Lower leg skin (tissue), 4 donors: ENCODE data around the gene NKD1. TPM values are rescaled to one million over a fixed set of nuclear protein-coding genes. Genes with fewer than 3 reads are reported as not detected.

Experiments
- DNase-seq, 2 donors: peaks; one replicate each; pipeline ENCODE4 v3.0.0-alpha.2; 2019; ENCODE audit warnings: low spot score in 2 of 2
- H3K4me3 ChIP-seq: fragments of 200-600 bp; sonication (generic); 2 replicates; pipeline ENCODE4 v1.5.1; 2017; ENCODE audit warnings: mild to moderate bottlenecking, low read depth; ENCODE audit not compliant: poor library complexity, severe bottlenecking
- CTCF ChIP-seq, 3 donors: fragments of 450-650 bp; IDR thresholded peaks; one replicate each; pipeline ENCODE4 v1.5.1; 2016; ENCODE audit warnings: antibody characterized with exemption in 3 of 3, mild to moderate bottlenecking in 3 of 3, moderate library complexity in 2 of 3
- POLR2A ChIP-seq, 2 donors: fragments of 450-650 bp; IDR thresholded peaks; one replicate each; pipeline ENCODE4 v1.6.1; 2016 to 2017; ENCODE audit warnings: antibody characterized with exemption in 2 of 2, mild to moderate bottlenecking in 1 of 2, moderate library complexity in 1 of 2
- WGBS, 2 donors: methylation state at CpG; one replicate each; pipeline ENCODE4 v1.1.5; 2018; 5-methylcytosine and 5-hydroxymethylcytosine counted together
- intact Hi-C: fragments of 100-400 bp; cut with DNase I; formaldehyde crosslinking; loops from one replicate; pipeline ENCODE4 v1.15.0; 2023; ENCODE audit warnings: low total_unique reads
- total RNA-seq, 4 donors: library from RNA; depleted of rRNA; stranded (reverse); fragments of >200 nt; gene quantifications; one replicate each; pipeline ENCODE4 v1.1.0, GENCODE V29; 2016

Gene NKD1
- total RNA-seq, 4 donors from 2014 or later: 5.1 to 15.2 (median 7.2) TPM

- TF ChIP-seq CTCF (IDR thresholded peaks at IDR 0.05) (no peak), POLR2A (IDR thresholded peaks at IDR 0.05) (no peak)
- WGBS, 2 donors: 71 to 75% methylated on average over 11 of the region's 11 CpGs
- no peak for DNase-seq
- H3K4me3 ChIP-seq: no peak overlapping the region
- intact Hi-C loops: no loop called here
These were observed 72.7 kb downstream of the NKD1 start for GRCh38 chr16:50620646-50621451.

DNA sequence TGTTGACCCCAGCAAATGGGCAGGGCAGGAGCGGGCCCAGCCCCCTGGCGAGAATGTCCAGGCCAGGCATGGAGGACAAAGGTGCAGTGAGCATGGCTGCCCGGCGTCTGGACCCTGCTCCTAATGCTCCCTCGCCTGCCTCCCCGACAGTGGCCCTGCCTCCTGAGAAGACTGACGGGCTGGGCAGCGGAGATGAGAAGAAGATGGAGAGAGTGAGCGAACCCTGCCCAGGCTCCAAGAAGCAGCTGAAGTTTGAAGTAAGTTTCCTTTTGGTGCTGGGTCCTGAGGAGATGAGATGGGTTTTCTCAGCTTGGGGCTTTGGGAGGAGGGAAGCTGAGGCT, 73.2 kb downstream of the NKD1 start:
- no peak for DNase-seq
- TF ChIP-seq CTCF (IDR thresholded peaks at IDR 0.05) (no peak), POLR2A (IDR thresholded peaks at IDR 0.05) (no peak)
- intact Hi-C loops: no loop called here
- 93 to 99% methylated on average over 9 of the region's 9 CpGs for WGBS, 2 donors
- no peak overlapping the region for H3K4me3 ChIP-seq

DNA sequence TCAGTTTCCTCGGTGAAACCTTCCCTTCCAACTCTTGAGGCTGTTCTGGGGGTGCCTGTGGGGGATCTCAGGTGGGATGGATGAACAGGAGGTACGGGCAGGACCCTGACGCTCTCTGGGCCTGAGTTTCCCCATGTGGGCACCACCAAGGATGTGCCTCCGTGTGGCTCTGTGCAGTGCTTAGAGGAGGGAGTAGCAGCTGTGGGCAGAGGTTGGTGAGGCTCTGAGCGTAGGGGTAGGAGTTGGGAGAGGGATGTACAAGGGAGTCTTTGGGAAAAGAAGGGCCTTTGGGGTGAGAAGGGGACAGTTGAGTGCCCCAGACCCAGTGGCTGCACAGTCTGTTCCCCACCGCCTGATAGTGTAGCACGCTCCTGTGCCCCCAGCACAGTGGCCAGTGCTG, 73.8 kb downstream of the NKD1 start:
- TF ChIP-seq CTCF (IDR thresholded peaks at IDR 0.05) (no peak), POLR2A (IDR thresholded peaks at IDR 0.05) (no peak)
- DNase-seq: no peak
- WGBS, 2 donors: 94% methylated on average over 7 of the region's 7 CpGs
- intact Hi-C loops: no loop called here
- H3K4me3 ChIP-seq: no peak overlapping the region

DNA sequence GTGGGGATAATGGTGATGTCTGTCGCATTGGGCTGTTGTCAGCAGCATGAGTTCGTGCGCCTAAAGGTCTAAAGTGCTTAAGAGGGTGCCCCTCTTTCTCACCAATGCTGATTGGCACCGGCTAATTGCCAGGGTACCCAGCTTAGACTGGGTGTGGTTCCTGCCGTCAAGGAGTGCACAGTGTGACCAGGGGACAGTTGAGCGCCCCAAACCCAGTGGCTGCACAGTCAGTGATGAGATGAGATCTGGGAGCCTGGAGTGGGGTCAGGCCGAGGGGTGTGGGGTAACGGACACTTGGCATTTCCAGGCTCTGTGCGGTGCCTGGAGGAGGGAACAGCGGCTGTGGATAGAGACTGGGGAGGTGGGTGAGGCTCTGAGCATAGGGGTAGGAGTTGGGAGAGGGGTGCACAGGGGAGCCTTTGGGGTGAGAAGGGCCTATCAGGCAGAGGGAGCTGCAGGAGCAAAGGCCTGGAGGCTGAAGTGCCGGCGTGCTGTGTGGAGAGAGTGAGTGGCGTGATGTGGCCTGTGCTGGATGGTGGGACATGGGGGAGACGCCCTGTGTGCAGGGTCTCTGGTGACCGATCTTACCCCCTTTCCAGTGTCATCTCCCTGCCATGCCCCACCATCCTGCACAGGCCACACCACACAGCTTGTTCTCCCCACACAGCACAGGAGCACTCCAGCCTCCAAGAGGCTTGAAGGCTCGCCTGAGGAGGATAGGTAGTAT, 74.6 kb downstream of the NKD1 start:
- 94 to 96% methylated on average over 15 of the region's 16 CpGs for WGBS, 2 donors

GRCh38 chr16:50624449-50624970, 76.3 kb downstream of the NKD1 start:
- 59% methylated on average over 8 of the region's 8 CpGs for WGBS, 2 donors

More for the DNA sequence above, 74.6 kb downstream of the NKD1 start:
- H3K4me3 ChIP-seq: no peak overlapping the region
- DNase-seq: no peak
- intact Hi-C loops: no loop called here
- TF ChIP-seq CTCF (IDR thresholded peaks at IDR 0.05) (no peak), POLR2A (IDR thresholded peaks at IDR 0.05) (no peak)

More at GRCh38 chr16:50624449-50624970, 76.3 kb downstream of the NKD1 start:
- no peak for DNase-seq
- intact Hi-C loops: no loop called here
- H3K4me3 ChIP-seq: no peak overlapping the region
- TF ChIP-seq CTCF (IDR thresholded peaks at IDR 0.05) (no peak), POLR2A (IDR thresholded peaks at IDR 0.05) (no peak)
